ENCODE measurements around the gene PSD4. TPM values are rescaled to one million over a fixed set of nuclear protein-coding genes. Genes with fewer than 3 reads are reported as not detected.
A peak's percentile ranks its signal among the peaks of the same experiment; 100 is the strongest.

Gene PSD4
- polyA plus RNA-seq, 2 of the 4 experiments (the other 2 are of a cell fraction): 5.4 to 21.6 TPM

- H3K27ac ChIP-seq: peak overlapping the region; percentile 96
- CTCF ChIA-PET: interaction anchor here (0.8 to 4.3 kb wide), 12 partner anchors 9 to 169 kb away, joined by 3 to 28 read pairs (median 6); no protein-coding TSS in a partner anchor
- 51% methylated on average over 6 of the region's 6 CpGs for WGBS (ENCODE audit: missing lambda C conversion rate)
- no peak for ATAC-seq
- H3K9me3 ChIP-seq: no peaks in the 10 kb centered on the region
- no peak overlapping the region for H3K4me3 ChIP-seq
- H3K4me1 ChIP-seq: peaks cover 77% of the 10 kb centered on the region
- no peak for FAIRE-seq
- DNase-seq (ENCODE audit: low read depth in 1 of 2, low spot score in 1 of 2): peak in 1 of 2 experiments; percentile 33
- POLR2A ChIA-PET: interaction anchor here (0.6 to 2.3 kb wide), 2 partner anchors 19 to 1331 kb away, joined by 3 to 9 read pairs; no protein-coding TSS in a partner anchor
- TF ChIP-seq MAFK (IDR thresholded peaks at IDR 0.05; ENCODE audit: partially characterized antibody) (peak; percentile 52), KDM1A (IDR thresholded peaks at IDR 0.05; ENCODE audit: low read depth) (0 out of 2 replicates have a peak, but pooled peaks have one; percentile 64), ZFP36 (IDR thresholded peaks at IDR 0.05; ENCODE audit: borderline replicate concordance, partially characterized antibody) (no peak)
- H3K4me2 ChIP-seq: peak overlapping the region; percentile 72
Observed at GRCh38 chr2:113220970-113221708, 47.4 kb downstream of the PSD4 start.

- ChIA-PET POLR2A (interaction anchor here (2.3 kb wide), 1 partner anchor 19 kb away, joined by 9 read pairs; no protein-coding TSS in a partner anchor), CTCF (interaction anchor here (0.6 to 4.3 kb wide), 5 partner anchors 9 to 262 kb away, joined by 3 to 28 read pairs (median 9); no protein-coding TSS in a partner anchor)
- DNase-seq (ENCODE audit: low read depth in 1 of 2, low spot score in 1 of 2): no peak
- ATAC-seq: no peak
- Histone ChIP-seq H3K4me2 (no peak overlapping the region), H3K4me3 (no peak overlapping the region), H3K27ac (peak overlapping the region; percentile 96), H3K4me1 (peaks cover 77% of the 10 kb centered on the region), H3K9me3 (no peaks in the 10 kb centered on the region)
- no peak for TF ChIP-seq CHD2 (IDR thresholded peaks at IDR 0.05; ENCODE audit: low read length, partially characterized antibody)
- no peak for TF ChIP-seq EP300 (IDR thresholded peaks at IDR 0.05)
- TF ChIP-seq ZC3H11A (IDR thresholded peaks at IDR 0.05): no peak
- TF ChIP-seq ELK1 (IDR thresholded peaks at IDR 0.05; ENCODE audit: low read depth, low read length): no peak
- TF ChIP-seq, protein P1, sequence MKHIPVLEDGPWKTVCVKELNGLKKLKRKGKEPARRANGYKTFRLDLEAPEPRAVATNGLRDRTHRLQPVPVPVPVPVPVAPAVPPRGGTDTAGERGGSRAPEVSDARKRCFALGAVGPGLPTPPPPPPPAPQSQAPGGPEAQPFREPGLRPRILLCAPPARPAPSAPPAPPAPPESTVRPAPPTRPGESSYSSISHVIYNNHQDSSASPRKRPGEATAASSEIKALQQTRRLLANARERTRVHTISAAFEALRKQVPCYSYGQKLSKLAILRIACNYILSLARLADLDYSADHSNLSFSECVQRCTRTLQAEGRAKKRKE (CRISPR knock-in tag; IDR thresholded peaks at IDR 0.05; ENCODE audit: low read depth): no peak
- no peak for TF ChIP-seq RAD21 (conservative IDR thresholded peaks at IDR 0.05 in 1 of 2, IDR thresholded peaks at IDR 0.05 in 1 of 2)
- TF ChIP-seq KDM1A (IDR thresholded peaks at IDR 0.05; ENCODE audit: low read depth): no peak
- TF ChIP-seq POLR2A (IDR thresholded peaks at IDR 0.05; ENCODE audit: low read length): no peak
- no peak for TF ChIP-seq ZSCAN20 (CRISPR knock-in tag; IDR thresholded peaks at IDR 0.05)
- no peak for TF ChIP-seq FOSB (CRISPR knock-in tag; IDR thresholded peaks at IDR 0.05)
- no peak for TF ChIP-seq MAZ (IDR thresholded peaks at IDR 0.05; ENCODE audit: borderline replicate concordance, low read depth, low read length)
- no peak for FAIRE-seq
- WGBS (ENCODE audit: missing lambda C conversion rate): 83% methylated on average over 6 of the region's 6 CpGs
Observed at GRCh38 chr2:113221846-113222245, 48.1 kb downstream of the PSD4 start.

GRCh38 chr2:113223813-113224212 is 50.0 kb downstream of the PSD4 start:
- POLR2A ChIA-PET: no interaction called here
- Histone ChIP-seq H3K4me3 (no peak overlapping the region), H3K27ac (peak overlapping the region in 1 of 2 experiments; percentile 91; a peak in 3 of 6 replicates), H3K9me3 (no peaks in the 10 kb centered on the region), H3K4me2 (no peak overlapping the region), H3K4me1 (peaks cover 76% of the 10 kb centered on the region)
- no peak for DNase-seq (ENCODE audit: low read depth in 1 of 2, low spot score in 1 of 2)
- CTCF ChIA-PET: interaction anchor here (0.7 kb wide), 1 partner anchor 146 kb away, joined by 3 read pairs; no protein-coding TSS in a partner anchor
- ATAC-seq: no peak
- TF ChIP-seq JUN (IDR thresholded peaks at IDR 0.05) (no peak), JUNB (IDR thresholded peaks at IDR 0.05) (no peak)
- no peak for FAIRE-seq
- whole genome bisulfite sequencing (ENCODE audit: missing lambda C conversion rate): 88% methylated on average over 1 of the region's 1 CpG

GRCh38 chr2:113224647-113225236 is 51.0 kb downstream of the PSD4 start:
- POLR2A ChIA-PET: interaction anchor here (0.7 kb wide), 1 partner anchor 26 kb away, joined by 3 read pairs; no protein-coding TSS in a partner anchor
- no peak for TF ChIP-seq EHF (CRISPR knock-in tag; IDR thresholded peaks at IDR 0.05)
- TF ChIP-seq CHD2 (IDR thresholded peaks at IDR 0.05; ENCODE audit: low read length, partially characterized antibody): no peak
- peak overlapping the region; percentile 55 for H3K4me2 ChIP-seq
- no peaks in the 10 kb centered on the region for H3K9me3 ChIP-seq
- peak overlapping the region; percentile 77 to 91 for H3K27ac ChIP-seq
- no peak for ATAC-seq
- CTCF ChIA-PET: no interaction called here
- peaks cover 76% of the 10 kb centered on the region for H3K4me1 ChIP-seq
- H3K4me3 ChIP-seq: no peak overlapping the region
- WGBS (ENCODE audit: missing lambda C conversion rate): 68% methylated on average over 2 of the region's 2 CpGs
- DNase-seq (ENCODE audit: low read depth in 1 of 2, low spot score in 1 of 2): no peak
- FAIRE-seq: no peak

Data from A549 (cell line).